HG03469 (cell line): ENCODE measurements around the gene DSCAM.
"Not testable (repeated sequence)": the region's sequence is repeated elsewhere in the genome, so short reads cannot be mapped to it uniquely, and the experiment has no call there.

Source experiments
- ATAC-seq: cut with Tn5 transposase; IDR thresholded peaks from one replicate; pipeline ENCODE4 v1.9.1; 2021; ENCODE audit warnings: mild to moderate bottlenecking, moderate library complexity, moderate number of reproducible peaks; ENCODE audit not compliant: unreplicated experiment

Gene DSCAM

GRCh38 chr21:40846587-40847411, at the start of gene DSCAM:
DSCAM (minus strand) TSS chr21:40847158; CDS start chr21:40846661, 497 bp downstream.
- no peak for ATAC-seq

- ATAC-seq, result not testable (repeated sequence)
Measured at GRCh38 chr21:40895697-40896096, 48.7 kb upstream of the DSCAM start.

- ATAC-seq, result no peak
Measured at GRCh38 chr21:40886931-40887330, 40.0 kb upstream of the DSCAM start.

GRCh38 chr21:40886006-40886405, 39.0 kb upstream of the DSCAM start:
- no peak for ATAC-seq

- no peak for ATAC-seq
Measured at GRCh38 chr21:40882192-40882915, 35.4 kb upstream of the DSCAM start.

GRCh38 chr21:40881767-40882166, 34.8 kb upstream of the DSCAM start:
- ATAC-seq, result no peak

GRCh38 chr21:40871099-40871498, 24.1 kb upstream of the DSCAM start:
- no peak for ATAC-seq

GRCh38 chr21:40863839-40864238, 16.9 kb upstream of the DSCAM start:
- no peak for ATAC-seq

GRCh38 chr21:40858517-40858916, 11.6 kb upstream of the DSCAM start:
- no peak for ATAC-seq

GRCh38 chr21:40853956-40854688, 7.2 kb upstream of the DSCAM start:
- ATAC-seq, result no peak

GRCh38 chr21:40852563-40852962, 5.6 kb upstream of the DSCAM start:
- no peak for ATAC-seq

GRCh38 chr21:40851749-40852148, 4.8 kb upstream of the DSCAM start:
- no peak for ATAC-seq

GRCh38 chr21:40850071-40850470, 3.1 kb upstream of the DSCAM start:
- ATAC-seq, result no peak

GRCh38 chr21:40847951-40848350, 993 bp upstream of the DSCAM start:
- ATAC-seq, result no peak

GRCh38 chr21:40846103-40846502, 855 bp downstream of the DSCAM start:
- no peak for ATAC-seq

GRCh38 chr21:40845441-40845995, 1.4 kb downstream of the DSCAM start:
- no peak for ATAC-seq

- ATAC-seq, result no peak
Measured at GRCh38 chr21:40844935-40845334, 2.0 kb downstream of the DSCAM start.

GRCh38 chr21:40842197-40842552, 4.8 kb downstream of the DSCAM start:
- no peak for ATAC-seq

- no peak for ATAC-seq
Measured at GRCh38 chr21:40841524-40842196, 5.3 kb downstream of the DSCAM start.

- no peak for ATAC-seq
Measured at GRCh38 chr21:40840401-40841125, 6.4 kb downstream of the DSCAM start.
